GM04503 (cell line): Measurements from ENCODE around the gene PRKRIP1.
"Not testable (repeated sequence)": the region's sequence is repeated elsewhere in the genome, so short reads cannot be mapped to it uniquely, and the experiment has no call there.

Experiments
- DNase-seq: peaks from one replicate; pipeline ENCODE4 v3.0.0-alpha.2; 2012; ENCODE audit warnings: low read depth

PRKRIP1 gene

GRCh38 chr7:102431617-102432298 is 35.6 kb downstream of the PRKRIP1 start:
- DNase-seq = no peak

- DNase-seq = no peak
These were observed 36.5 kb downstream of the PRKRIP1 start for GRCh38 chr7:102432442-102433218.

GRCh38 chr7:102433219-102434038 is 37.3 kb downstream of the PRKRIP1 start, which contains the start of gene ORAI2:
TSS of gene ORAI2 (plus strand) at chr7:102433575. CDS start at chr7:102438957, 5,382 bp downstream.
- no peak for DNase-seq

- no peak for DNase-seq
These were observed 37.9 kb downstream of the PRKRIP1 start for GRCh38 chr7:102434039-102434486.

GRCh38 chr7:102436118-102436517 is 40.0 kb downstream of the PRKRIP1 start:
- no peak for DNase-seq

GRCh38 chr7:102439963-102440795 is 44.0 kb downstream of the PRKRIP1 start:
- DNase-seq = peak; percentile 51

- no peak for DNase-seq
These were observed 49.0 kb downstream of the PRKRIP1 start for GRCh38 chr7:102444961-102445673.

- DNase-seq = no peak
These were observed 49.5 kb downstream of the PRKRIP1 start for GRCh38 chr7:102445674-102446071.

GRCh38 chr7:102446387-102447156 is 50.4 kb downstream of the PRKRIP1 start:
- DNase-seq = no peak

- no peak for DNase-seq
These were observed 51.1 kb downstream of the PRKRIP1 start for GRCh38 chr7:102447311-102447710.

- DNase-seq = no peak
These were observed 53.0 kb downstream of the PRKRIP1 start for GRCh38 chr7:102449136-102449535.

- DNase-seq = no peak
These were observed 54.1 kb downstream of the PRKRIP1 start for GRCh38 chr7:102450242-102450641.

GRCh38 chr7:102451371-102452054 is 55.4 kb downstream of the PRKRIP1 start:
- no peak for DNase-seq

- DNase-seq = no peak
These were observed 56.3 kb downstream of the PRKRIP1 start for GRCh38 chr7:102452451-102452850.

GRCh38 chr7:102453319-102453718 is 57.2 kb downstream of the PRKRIP1 start:
- no peak for DNase-seq

GRCh38 chr7:102454468-102454867 is 58.3 kb downstream of the PRKRIP1 start:
- DNase-seq = no peak

GRCh38 chr7:102454932-102455331 is 58.8 kb downstream of the PRKRIP1 start:
- DNase-seq = not testable (repeated sequence)

- DNase-seq = no peak
These were observed 59.4 kb downstream of the PRKRIP1 start for GRCh38 chr7:102455596-102455995.

- no peak for DNase-seq
These were observed 60.2 kb downstream of the PRKRIP1 start for GRCh38 chr7:102456327-102456726.
